Suppressor macrophage treated with lipopolysaccharide for 4 hours (primary cell): ENCODE results near the gene MSL1.

Experiments used
- DNase-seq: peaks from one replicate; pipeline ENCODE4 v3.0.0-alpha.2; 2020

Gene MSL1

DNA sequence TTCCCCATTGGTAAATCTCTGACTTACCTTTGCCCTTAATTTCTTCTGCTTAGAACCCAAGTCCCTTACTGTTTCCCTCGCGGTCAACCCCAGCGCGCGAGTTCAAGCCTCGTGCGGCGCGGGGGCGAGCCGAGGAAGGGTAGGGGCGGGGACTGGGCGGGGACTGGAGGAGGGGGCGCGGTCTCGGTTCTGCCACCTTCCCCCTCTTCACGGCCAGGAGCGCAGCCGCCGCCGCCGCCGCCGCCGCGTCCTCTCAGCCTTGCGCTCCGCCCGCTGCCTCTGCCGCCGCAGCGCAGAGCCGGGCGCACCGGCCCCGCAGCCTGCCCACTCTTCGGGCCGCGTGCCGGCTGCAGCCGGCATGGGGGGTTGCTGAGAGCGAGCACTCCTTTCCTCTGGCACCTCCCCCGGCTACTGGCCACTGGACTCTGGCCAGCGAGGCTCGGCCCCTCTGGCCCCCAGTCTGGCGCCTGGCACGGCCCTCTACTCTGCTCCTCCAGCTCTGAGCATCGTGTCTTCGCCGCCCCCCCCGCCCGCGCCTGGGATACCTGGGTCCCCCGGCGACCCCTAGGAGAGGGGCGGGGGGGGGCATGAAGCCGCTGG, 55.6 kb downstream of the MSL1 start, which contains the start of gene RAPGEFL1:
Gene RAPGEFL1, plus strand, starts transcription at position 196 of the 600 bp plus-strand sequence. Its CDS starts 392 bp downstream, at position 588.
- DNase-seq = peak; percentile 84

DNA sequence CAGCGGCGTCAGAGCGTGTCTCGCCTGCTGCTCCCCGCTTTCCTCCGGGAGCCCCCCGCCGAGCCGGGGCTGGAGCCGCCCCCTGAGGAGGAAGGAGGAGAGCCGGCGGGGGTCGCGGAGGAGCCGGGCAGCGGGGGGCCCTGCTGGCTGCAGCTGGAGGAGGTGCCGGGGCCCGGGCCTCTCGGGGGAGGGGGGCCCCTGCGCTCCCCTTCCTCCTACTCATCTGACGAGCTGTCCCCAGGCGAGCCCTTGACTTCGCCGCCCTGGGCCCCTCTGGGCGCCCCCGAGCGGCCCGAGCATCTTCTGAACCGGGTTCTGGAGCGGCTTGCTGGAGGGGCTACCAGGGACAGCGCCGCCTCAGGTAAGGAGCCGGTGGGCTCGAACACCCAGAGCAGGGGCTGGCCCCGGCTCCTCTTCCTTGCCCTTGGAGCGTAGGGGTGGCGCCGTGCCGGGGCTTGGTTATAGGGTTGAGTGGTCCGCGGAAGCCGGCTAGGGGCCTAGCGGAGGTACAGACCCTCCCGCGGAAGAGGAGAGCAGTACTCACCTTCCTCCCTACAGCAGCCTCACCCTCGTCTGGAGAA, 56.3 kb downstream of the MSL1 start:
- DNase-seq = no peak

- no peak for DNase-seq
These were observed 56.9 kb downstream of the MSL1 start for GRCh38 chr17:40178660-40179059.

DNA sequence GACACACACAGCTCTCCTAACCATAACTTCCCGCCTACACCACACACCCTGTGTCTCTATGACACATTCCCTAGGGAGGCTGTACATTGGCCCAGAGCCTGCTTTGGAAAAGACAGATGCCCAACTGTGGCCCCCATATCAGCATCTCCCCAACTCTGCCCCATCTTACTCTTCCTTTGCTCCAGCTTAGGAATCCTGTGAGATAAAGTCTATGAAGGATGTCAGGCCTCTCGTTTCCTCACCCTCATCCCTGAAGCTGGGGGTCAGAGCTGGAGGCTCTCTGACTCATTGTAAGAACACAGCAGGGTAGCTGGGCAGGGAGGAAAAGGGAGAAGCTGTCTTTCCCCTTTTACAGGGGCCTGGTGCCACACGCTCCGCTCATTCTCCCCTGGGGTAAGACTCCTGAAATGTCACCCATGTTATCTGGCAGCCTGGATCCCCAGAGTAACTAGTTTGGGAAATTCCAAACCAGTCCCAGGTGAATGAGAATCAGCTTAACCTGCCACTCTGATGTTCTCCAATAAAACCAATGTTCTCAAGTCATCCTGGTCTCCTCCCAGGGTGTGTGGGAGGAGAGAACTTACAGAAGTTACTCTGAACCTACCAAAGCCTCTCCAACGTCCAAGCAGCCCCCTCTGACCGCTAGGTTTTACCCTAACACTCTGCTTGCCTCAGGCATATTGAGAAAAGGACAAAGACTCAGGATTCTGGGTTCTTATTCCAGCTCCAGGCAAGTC, 58.3 kb downstream of the MSL1 start:
- DNase-seq = no peak

DNA sequence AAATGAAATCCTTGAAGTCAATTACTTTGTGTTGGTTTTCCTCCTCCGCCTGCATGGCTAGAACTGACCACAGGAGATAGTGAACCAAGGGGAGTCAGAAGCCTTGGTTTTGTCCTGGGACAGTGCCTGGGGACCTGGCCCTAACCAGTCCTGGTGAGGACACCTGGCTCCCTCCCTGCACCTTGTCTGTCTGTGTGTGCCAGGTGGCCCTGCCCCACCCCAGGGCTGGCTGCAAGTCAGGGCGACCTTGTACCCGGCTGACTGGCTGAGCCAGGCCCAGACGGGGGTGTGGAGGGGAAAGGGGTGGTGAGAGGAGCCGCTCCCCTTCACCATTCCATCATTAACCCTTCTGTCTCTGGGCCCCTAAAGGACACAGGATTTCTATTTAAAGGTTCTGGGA, 58.9 kb downstream of the MSL1 start:
- DNase-seq = no peak

- DNase-seq = no peak
These were observed 59.4 kb downstream of the MSL1 start for GRCh38 chr17:40181205-40181604.

- DNase-seq = no peak
These were observed 60.8 kb downstream of the MSL1 start for GRCh38 chr17:40182606-40183005.
